8988T (cell line): ENCODE results near the gene TTC36.
A peak's percentile ranks its signal among the peaks of the same experiment; 100 is the strongest.
"Not testable (repeated sequence)": the region's sequence is repeated elsewhere in the genome, so short reads cannot be mapped to it uniquely, and the experiment has no call there.

Source experiments
- DNase-seq: peaks from one replicate; pipeline ENCODE4 v3.0.0; 2011

Gene TTC36

GRCh38 chr11:118532852-118533768, 5.8 kb downstream of the TTC36 start:
- no peak for DNase-seq

DNA sequence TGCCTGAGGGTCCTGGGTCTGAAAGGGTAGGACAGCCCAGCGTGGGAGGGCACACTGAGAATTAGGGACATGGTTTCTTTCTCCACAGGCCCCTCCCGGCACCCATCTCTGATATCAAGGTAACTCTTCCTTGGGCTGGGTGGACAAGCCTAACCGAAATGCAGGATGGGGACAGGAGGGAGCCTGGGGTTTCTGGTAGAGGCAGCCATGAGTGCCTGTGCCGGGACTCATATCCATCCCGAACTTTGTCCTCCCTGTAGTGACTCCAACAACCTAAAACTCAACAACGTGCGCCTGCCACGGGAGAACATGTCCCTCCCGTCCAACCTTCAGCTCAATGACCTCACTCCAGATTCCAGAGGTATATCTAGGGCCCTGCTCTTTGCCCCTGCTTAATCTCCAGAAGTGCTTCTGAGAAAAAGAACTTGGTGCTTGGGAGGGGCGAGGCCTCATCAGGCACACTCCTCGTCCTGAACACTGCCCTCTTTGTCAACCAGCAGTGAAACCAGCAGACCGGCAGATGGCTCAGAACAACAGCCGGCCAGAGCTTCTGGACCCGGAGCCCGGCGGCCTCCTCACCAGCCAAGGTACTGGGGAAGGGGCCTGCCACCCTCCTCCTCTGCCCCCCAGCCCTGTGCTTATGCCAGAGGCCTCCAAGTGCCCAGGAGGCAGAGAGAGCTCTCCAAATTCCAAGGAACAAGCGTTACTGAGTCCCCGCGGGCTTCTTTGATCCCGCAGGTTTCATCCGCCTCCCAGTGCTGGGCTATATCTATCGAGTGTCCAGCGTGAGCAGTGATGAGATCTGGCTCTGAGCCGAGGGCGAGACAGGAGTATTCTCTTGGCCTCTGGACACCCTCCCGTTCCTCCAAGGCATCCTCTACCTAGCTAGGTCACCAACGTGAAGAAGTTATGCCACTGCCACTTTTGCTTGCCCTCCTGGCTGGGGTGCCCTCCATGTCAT, 6.8 kb downstream of the TTC36 start:
- no peak for DNase-seq

DNA sequence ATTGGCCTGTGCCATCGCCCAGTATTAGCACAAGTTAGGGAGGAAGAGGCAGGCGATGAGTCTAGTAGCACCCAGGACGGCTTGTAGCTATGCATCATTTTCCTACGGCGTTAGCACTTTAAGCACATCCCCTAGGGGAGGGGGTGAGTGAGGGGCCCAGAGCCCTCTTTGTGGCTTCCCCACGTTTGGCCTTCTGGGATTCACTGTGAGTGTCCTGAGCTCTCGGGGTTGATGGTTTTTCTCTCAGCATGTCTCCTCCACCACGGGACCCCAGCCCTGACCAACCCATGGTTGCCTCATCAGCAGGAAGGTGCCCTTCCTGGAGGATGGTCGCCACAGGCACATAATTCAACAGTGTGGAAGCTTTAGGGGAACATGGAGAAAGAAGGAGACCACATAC, 8.0 kb downstream of the TTC36 start:
- no peak for DNase-seq

DNA sequence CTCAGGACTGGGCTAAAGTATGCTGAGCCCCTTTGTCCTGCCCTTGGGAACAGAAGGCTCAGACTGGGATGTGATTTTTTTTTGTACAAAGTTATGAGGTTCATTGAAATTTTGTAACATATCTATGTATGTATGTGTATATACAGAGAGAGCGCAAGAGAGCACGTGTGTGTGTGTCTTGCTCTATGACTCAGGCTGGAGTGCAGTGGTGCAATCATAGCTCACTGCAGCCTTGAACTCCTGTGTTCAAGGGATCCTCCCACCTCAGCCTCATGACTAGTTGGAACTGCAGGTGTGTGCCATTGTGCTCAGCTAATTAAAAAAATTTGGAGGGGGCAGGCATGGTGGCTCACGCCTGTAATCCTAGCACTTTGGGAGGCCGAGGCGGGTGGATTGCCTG, 9.5 kb downstream of the TTC36 start:
- no peak for DNase-seq

- no peak for DNase-seq
Measured at GRCh38 chr11:118537409-118537980, 10.2 kb downstream of the TTC36 start.

DNA sequence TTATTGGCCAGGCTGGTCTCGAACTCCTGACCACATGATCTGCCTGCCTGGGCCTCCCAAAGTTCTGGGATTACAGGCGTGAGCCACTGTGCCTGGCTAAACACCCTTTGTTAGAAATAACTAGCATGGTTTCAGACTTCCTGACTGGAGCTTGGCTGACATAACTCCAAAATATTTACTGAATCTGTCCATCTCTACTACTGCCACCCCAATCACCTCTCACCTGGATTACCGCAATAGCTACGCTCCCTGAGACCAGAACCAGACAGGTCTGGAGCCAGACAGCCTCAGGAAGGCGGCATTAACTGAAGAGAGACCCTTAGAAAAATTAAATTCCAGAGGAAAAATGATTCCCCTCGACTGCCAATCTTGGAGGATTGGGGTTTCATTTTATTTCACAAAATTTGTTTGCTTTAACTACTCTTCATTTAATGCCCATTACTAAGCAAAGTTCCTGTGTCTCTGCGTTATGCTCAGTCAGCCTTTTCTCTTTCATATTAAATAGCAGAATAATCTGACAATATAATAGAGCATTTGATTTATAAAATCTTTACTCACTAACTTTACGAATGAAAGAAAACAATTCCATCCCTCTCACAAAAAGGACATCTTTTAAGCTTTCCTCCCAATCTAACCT, 16.9 kb downstream of the TTC36 start:
- no peak for DNase-seq

DNA sequence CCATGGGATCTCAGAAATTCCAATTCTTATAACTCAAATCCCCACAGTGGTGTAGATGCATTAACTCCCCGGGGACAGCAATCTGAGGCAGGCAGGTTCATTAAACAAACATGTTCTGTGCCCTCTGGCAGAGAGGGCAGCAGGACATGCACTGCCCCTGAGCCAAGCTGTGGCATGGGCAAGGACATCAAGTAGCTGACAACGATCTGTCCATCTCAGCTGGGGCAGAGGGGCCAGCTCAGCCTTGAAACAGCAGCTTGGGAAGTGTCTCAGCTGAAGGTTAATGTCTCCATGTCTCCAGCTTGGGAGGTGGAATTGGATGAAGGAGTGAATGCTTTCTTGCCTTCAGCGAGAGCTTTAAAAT, 17.4 kb downstream of the TTC36 start:
- no peak for DNase-seq

GRCh38 chr11:118545533-118545932, 18.3 kb downstream of the TTC36 start:
- DNase-seq = no peak

DNA sequence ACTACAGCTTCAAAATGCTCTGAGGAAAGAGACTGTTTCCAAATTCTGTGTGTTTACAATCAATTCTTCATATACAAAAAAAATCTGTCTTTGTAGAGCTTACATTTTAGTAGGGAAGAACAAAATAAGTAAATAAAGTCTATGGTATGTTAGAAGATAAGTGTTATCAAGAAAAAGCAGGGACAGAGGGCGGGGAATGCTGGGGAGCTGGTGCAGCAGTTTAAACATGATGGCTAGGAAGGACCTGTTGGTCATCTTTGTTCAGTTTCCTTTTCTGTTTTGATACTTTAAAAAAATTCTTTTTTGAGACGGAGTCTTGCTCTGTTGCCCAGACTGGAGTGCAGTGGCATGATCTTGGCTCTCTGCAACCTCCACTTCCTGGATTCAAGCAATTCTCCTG, 19.9 kb downstream of the TTC36 start:
- no peak for DNase-seq

DNA sequence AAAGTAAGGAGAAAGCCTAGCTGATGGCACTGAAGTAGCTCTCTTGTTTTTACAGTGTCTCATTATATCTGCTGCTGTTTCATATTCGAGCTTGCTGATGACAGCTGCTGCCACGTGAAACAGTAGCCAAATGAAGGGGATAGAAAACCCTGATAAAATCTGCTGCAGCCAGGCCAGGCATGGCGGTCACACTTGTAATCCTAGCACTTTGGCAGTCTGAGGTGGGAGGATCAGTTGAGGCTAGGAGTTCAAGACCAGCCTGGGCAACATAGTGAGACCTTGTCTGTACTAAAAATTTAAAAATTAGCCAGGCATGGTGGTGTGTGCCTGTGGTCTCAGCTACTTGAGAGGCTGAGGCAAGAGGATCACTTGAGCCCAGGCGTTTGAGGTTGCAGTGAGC, 25.1 kb downstream of the TTC36 start:
- DNase-seq = no peak

GRCh38 chr11:118560806-118561205, 33.5 kb downstream of the TTC36 start:
- no peak for DNase-seq

- no peak for DNase-seq
Measured at GRCh38 chr11:118565051-118565450, 37.8 kb downstream of the TTC36 start.

DNA sequence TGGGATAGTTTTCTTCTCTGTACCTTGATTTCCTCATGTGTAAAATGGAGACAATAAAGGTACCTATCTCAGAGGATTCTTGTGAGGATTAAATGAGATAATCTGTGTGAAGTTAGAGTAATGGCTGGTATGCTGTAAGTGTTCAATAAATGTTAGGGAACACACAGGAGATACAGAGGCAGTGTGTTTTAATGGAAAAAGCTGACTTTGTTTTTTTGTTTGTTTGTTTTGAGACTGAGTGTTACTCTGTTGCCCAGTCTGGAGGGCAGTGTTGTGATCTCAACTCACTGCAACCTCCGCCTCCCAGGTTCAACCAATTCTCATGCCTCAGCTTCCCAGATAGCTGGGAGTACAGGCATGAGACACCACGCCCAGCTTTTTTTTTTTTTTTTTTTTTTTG, 42.4 kb downstream of the TTC36 start:
- DNase-seq = no peak

GRCh38 chr11:118570787-118571186, 43.5 kb downstream of the TTC36 start:
- no peak for DNase-seq

- DNase-seq = not testable (repeated sequence)
Measured at GRCh38 chr11:118571701-118572060, 44.4 kb downstream of the TTC36 start.

DNA sequence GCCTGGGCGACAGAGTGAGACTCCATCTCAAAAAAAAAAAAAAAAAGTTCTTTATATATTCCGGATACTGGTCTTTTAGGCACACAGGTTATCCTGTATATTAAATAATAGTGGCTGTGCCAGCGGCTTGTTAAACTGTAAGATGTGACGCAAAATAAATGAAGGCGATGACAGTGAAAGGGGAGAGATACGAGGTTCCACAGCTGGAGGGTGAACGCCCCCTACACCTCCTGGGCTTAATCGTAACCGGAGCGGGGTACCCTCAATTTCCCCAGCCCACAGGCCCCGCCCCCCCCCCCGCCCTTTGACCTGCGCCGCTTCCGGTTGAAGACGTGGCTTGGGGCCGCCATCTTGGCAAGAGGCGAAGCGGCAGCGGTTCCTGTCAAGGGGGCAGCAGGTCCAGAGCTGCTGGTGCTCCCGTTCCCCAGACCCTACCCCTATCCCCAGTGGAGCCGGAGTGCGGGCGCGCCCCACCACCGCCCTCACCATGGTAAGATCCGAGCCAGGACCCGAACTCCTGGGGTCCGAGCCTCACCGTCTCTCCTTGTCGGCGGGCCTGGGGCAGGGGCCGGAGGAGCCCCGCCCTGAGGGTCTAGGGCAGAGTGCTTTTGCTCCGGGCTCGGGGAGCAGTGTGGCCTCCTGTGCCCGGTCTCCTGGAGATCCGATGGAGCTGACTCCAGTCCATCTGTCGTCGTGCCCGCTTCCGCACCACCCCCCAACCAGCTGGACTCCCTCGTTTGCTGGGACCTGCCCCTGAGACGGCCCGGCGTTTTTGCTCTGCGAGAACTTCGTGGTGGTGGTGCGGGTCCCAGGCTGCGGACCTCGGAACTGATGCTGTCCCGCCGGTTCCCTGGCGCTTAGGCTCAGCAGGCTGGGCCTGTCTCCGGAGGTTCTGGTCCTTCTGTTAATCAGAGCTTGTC, 45.0 kb downstream of the TTC36 start, which contains the start of gene ARCN1:
Gene ARCN1 (plus strand): TSS at position 349 of the 920 bp plus-strand sequence. CDS start 139 bp downstream, at position 488.
- DNase-seq = peak; percentile 66

GRCh38 chr11:118572981-118573550, 45.8 kb downstream of the TTC36 start:
- no peak for DNase-seq

DNA sequence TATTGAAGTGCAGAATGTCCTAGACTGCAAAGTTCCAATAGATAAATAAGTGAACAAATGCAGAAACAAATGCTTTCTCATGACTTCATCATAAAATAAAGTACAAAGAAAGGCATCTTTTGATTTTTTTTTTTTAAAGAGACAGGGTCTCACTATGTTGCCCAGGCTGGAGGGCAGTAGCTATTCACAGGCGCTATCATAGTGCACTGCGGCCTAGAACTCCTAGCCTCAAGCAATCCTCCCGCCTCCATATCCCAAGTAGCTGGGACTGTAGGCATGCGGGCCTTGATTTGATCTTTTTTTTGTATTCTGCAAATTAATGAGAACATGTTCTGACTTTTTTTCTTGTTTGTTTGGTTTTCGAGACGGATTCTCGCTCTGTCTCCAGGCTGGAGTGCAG, 47.4 kb downstream of the TTC36 start:
- DNase-seq = no peak

- not testable (repeated sequence) for DNase-seq
Measured at GRCh38 chr11:118577995-118578394, 50.7 kb downstream of the TTC36 start.
